ENCODE measurements around the gene SOX1. TPM values are rescaled to one million over a fixed set of nuclear protein-coding genes. Genes with fewer than 3 reads are reported as not detected.

The SOX1 gene
- total and polyA plus RNA-seq, 2 of the 13 experiments (the other 11 are each of a cell fraction or from before 2014, with no cell fraction given) = not detected

- TF ChIP-seq ZNF646 (CRISPR knock-in tag; IDR thresholded peaks at IDR 0.05) (no peak), STAT6 (CRISPR knock-in tag; IDR thresholded peaks at IDR 0.05; ENCODE audit: borderline replicate concordance) (no peak), TEF (CRISPR knock-in tag; IDR thresholded peaks at IDR 0.05) (no peak), ZBTB37 (CRISPR knock-in tag; IDR thresholded peaks at IDR 0.05) (no peak), ZSCAN31 (CRISPR knock-in tag; IDR thresholded peaks at IDR 0.05; ENCODE audit: low read depth) (no peak), ASH2L (IDR thresholded peaks at IDR 0.05; ENCODE audit: insufficient read length, low read depth, low read length) (no peak), E2F1 (CRISPR knock-in tag; IDR thresholded peaks at IDR 0.05) (no peak), NR0B2 (CRISPR knock-in tag; IDR thresholded peaks at IDR 0.05) (no peak)
These were observed 37.3 kb downstream of the SOX1 start (continued) for GRCh38 chr13:112103961-112104880.
